Gastrocnemius medialis (tissue), 4 donors: Measurements from ENCODE around the gene BNIP5. TPM values are rescaled to one million over a fixed set of nuclear protein-coding genes. Genes with fewer than 3 reads are reported as not detected.

Experiments
- ATAC-seq, 2 donors: fragments of 150-250 bp; one replicate each; pipeline ENCODE4 v1.9.1; 2016
- DNase-seq, 2 donors: peaks; one replicate each; pipeline ENCODE4 v3.0.0-alpha.2; 2019
- H3K27ac ChIP-seq, 4 donors: fragments of 200-600 bp; sonication (generic); 1 replicate in 1 of 4; 2 replicates in 3 of 4; pipeline ENCODE4 v1.5.1; 2016 to 2018; ENCODE audit warnings: mild to moderate bottlenecking in 2 of 4, moderate library complexity in 1 of 4
- H3K27me3 ChIP-seq, 3 donors: fragments of 200-600 bp; sonication (generic) in 2 of 3; 1 replicate in 1 of 3; 2 replicates in 2 of 3; pipeline versions ENCODE4 v1.5.1 to v1.6.0; 2016 to 2019; ENCODE audit warnings: mild to moderate bottlenecking in 1 of 3, moderate library complexity in 1 of 3
- H3K36me3 ChIP-seq, 2 donors: fragments of 200-600 bp; sonication (generic) in 1 of 2; one replicate each; pipeline ENCODE4 v1.5.1; 2017 to 2018
- H3K4me1 ChIP-seq, 2 donors: fragments of 200-600 bp; sonication (generic) in 1 of 2; one replicate each; pipeline ENCODE4 v1.5.1; 2016 to 2017; ENCODE audit warnings: mild to moderate bottlenecking in 2 of 2
- H3K4me3 ChIP-seq, 4 donors: fragments of 200-600 bp; sonication (generic) in 3 of 4; 1 replicate in 1 of 4; 2 replicates in 3 of 4; pipeline ENCODE4 v1.5.1; 2016 to 2019; ENCODE audit warnings: mild to moderate bottlenecking in 2 of 4
- H3K9me3 ChIP-seq, 3 donors: fragments of 200-600 bp; sonication (generic) in 2 of 3; 1 replicate in 1 of 3; 2 replicates in 2 of 3; pipeline ENCODE4 v1.5.1; 2016 to 2019
- POLR2A ChIP-seq, 2 donors: fragments of 450-650 bp; IDR thresholded peaks; one replicate each; pipeline ENCODE4 v1.6.1; 2017; ENCODE audit warnings: antibody characterized with exemption in 2 of 2, mild to moderate bottlenecking in 2 of 2, moderate library complexity in 2 of 2
- in situ Hi-C, 4 donors: fragments of 200-750 bp; cut with MboI; loops; one replicate each; pipeline versions ENCODE4 v1.15.0 to v1.8.0; 2017; ENCODE audit warnings: low sequenced_read_pairs in 4 of 4
- intact Hi-C: fragments of 100-400 bp; cut with DNase I; formaldehyde crosslinking; loops from one replicate; pipeline ENCODE4 v1.15.1; 2023; ENCODE audit warnings: low total_unique reads
- total RNA-seq, 4 donors: library from RNA; depleted of rRNA; stranded (reverse); fragments of >200 nt; gene quantifications; one replicate each; pipeline versions ENCODE4 v1.1.0 to v1.2.3, GENCODE V29; 2016
- TF ChIP-seq, protein P1 (sequence below), 5 experiments: fragments of 450-650 bp in 3 of 5; fragments of 200-600 bp in 2 of 5; sonication (generic) in 2 of 5; IDR thresholded peaks in 4 of 5; conservative IDR thresholded peaks in 1 of 5; 1 replicate in 4 of 5; 2 replicates in 1 of 5; pipeline ENCODE4 v1.5.1; 2016 to 2019; ENCODE audit warnings: antibody characterized with exemption in 5 of 5, mild to moderate bottlenecking in 3 of 5, moderate library complexity in 3 of 5

Gene BNIP5
- total RNA-seq, 4 donors from 2014 or later, result not detected

GRCh38 chr6:36297511-36297910, 39.2 kb downstream of the BNIP5 start:
- ATAC-seq (no peak), DNase-seq (no peak)
- no peak overlapping the region for H3K4me3 ChIP-seq
- TF ChIP-seq, protein P1, sequence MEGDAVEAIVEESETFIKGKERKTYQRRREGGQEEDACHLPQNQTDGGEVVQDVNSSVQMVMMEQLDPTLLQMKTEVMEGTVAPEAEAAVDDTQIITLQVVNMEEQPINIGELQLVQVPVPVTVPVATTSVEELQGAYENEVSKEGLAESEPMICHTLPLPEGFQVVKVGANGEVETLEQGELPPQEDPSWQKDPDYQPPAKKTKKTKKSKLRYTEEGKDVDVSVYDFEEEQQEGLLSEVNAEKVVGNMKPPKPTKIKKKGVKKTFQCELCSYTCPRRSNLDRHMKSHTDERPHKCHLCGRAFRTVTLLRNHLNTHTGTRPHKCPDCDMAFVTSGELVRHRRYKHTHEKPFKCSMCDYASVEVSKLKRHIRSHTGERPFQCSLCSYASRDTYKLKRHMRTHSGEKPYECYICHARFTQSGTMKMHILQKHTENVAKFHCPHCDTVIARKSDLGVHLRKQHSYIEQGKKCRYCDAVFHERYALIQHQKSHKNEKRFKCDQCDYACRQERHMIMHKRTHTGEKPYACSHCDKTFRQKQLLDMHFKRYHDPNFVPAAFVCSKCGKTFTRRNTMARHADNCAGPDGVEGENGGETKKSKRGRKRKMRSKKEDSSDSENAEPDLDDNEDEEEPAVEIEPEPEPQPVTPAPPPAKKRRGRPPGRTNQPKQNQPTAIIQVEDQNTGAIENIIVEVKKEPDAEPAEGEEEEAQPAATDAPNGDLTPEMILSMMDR (IDR thresholded peaks at IDR 0.05 in 4 of 5, conservative IDR thresholded peaks at IDR 0.05 in 1 of 5), result no peak
- no peak for TF ChIP-seq POLR2A (IDR thresholded peaks at IDR 0.05)
- peaks cover 0 to 13% (median 0%) of the 10 kb centered on the region in 3 donors for H3K27me3 ChIP-seq
- in situ Hi-C loops (no loop called here), intact Hi-C loops (no loop called here)
- no peaks in the 10 kb centered on the region for H3K36me3 ChIP-seq
- H3K4me1 ChIP-seq, result no peaks in the 10 kb centered on the region
- no peak overlapping the region for H3K27ac ChIP-seq
- no peaks in the 10 kb centered on the region for H3K9me3 ChIP-seq

DNA sequence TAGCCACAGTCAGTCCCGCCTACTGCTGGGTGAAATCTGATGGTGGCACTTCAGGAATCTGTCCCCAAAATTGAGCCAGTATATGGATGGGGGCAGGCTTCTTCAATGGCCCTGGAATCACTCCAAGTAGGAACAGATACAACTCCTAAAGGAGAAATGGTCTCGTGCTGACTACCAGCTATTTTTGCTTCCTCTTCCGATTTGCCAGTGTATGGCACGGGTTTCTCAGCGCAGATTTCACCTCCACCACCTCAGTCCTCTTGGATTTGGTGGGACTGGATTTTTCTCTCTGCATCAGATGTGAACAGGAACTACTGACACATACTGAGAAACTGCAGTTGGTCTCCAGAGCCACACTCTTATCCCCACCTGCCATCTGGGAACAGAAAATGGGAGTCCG, 39.6 kb downstream of the BNIP5 start:
- no peak overlapping the region for H3K27ac ChIP-seq
- H3K4me3 ChIP-seq, result no peak overlapping the region
- no peaks in the 10 kb centered on the region for H3K4me1 ChIP-seq
- no peak for DNase-seq
- no peaks in the 10 kb centered on the region for H3K9me3 ChIP-seq
- H3K27me3 ChIP-seq, result peaks cover 0 to 10% (median 0%) of the 10 kb centered on the region in 3 donors
- no peak for ATAC-seq
- no peaks in the 10 kb centered on the region for H3K36me3 ChIP-seq
- TF ChIP-seq POLR2A (IDR thresholded peaks at IDR 0.05), result no peak
- TF ChIP-seq, protein P1 (IDR thresholded peaks at IDR 0.05 in 4 of 5, conservative IDR thresholded peaks at IDR 0.05 in 1 of 5), result no peak
- intact Hi-C loops (no loop called here), in situ Hi-C loops (no loop called here)

- in situ Hi-C loops (no loop called here), intact Hi-C loops (no loop called here)
- Histone ChIP-seq H3K27ac (no peak overlapping the region), H3K36me3 (no peaks in the 10 kb centered on the region), H3K9me3 (no peaks in the 10 kb centered on the region), H3K4me1 (no peaks in the 10 kb centered on the region), H3K4me3 (no peak overlapping the region), H3K27me3 (peaks cover 0 to 1% (median 0%) of the 10 kb centered on the region in 3 donors)
- ATAC-seq (no peak), DNase-seq (no peak)
- TF ChIP-seq, protein P1 (IDR thresholded peaks at IDR 0.05 in 4 of 5, conservative IDR thresholded peaks at IDR 0.05 in 1 of 5), result no peak
- no peak for TF ChIP-seq POLR2A (IDR thresholded peaks at IDR 0.05)
These were observed 40.4 kb downstream of the BNIP5 start for GRCh38 chr6:36296240-36296639.

DNA sequence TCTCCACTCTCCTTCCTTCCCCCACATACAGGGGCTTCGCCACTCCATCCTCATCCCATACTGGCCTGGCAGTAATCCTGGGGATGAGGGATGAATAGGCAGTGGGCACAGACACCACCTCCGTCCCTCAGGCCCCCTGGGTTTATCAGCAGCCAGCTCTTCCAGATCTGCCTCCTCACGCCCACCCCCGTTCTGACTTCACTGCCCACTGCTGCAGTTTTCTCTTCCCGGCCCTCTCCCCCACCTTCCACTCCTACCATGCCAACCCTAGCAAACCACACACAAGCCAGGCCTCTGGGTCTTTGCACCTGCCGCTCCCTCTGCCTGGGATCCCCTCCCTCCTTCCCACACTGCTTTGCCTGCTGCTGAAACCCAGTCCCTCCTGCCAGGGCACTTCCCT, 44.5 kb downstream of the BNIP5 start:
- Histone ChIP-seq H3K27ac (no peak overlapping the region), H3K9me3 (no peaks in the 10 kb centered on the region), H3K36me3 (no peaks in the 10 kb centered on the region), H3K4me1 (no peaks in the 10 kb centered on the region), H3K27me3 (peaks cover 3 to 10% (median 4%) of the 10 kb centered on the region in 3 donors), H3K4me3 (no peak overlapping the region)
- DNase-seq (no peak), ATAC-seq (no peak)
- intact Hi-C loops (no loop called here), in situ Hi-C loops (no loop called here)
- no peak for TF ChIP-seq POLR2A (IDR thresholded peaks at IDR 0.05)
- TF ChIP-seq, protein P1 (IDR thresholded peaks at IDR 0.05 in 4 of 5, conservative IDR thresholded peaks at IDR 0.05 in 1 of 5), result no peak
